B cell (primary cell): Measurements from ENCODE around the gene BBIP1. TPM values are rescaled to one million over a fixed set of nuclear protein-coding genes. Genes with fewer than 3 reads are reported as not detected.
A peak's percentile ranks its signal among the peaks of the same experiment; 100 is the strongest.

Source experiments
- ATAC-seq: fragments of 200-7000 bp; cut with Tn5 transposase; one replicate; pipeline ENCODE4 v1.10.0; 2021; ENCODE audit warnings: low read depth, mild to moderate bottlenecking, moderate number of reproducible peaks, moderate library complexity
- CTCF ChIA-PET: fragments of 350-600 bp; sonication (Branson Sonifier 250); formaldehyde crosslinking; loops from one replicate; lab custom pipeline; 2021; ENCODE audit warnings: antibody characterized with exemption, inconsistent platforms; lab: Charles Lee
- POLR2A ChIA-PET: fragments of 350-600 bp; sonication (Branson Sonifier 250); formaldehyde crosslinking; loops from one replicate; lab custom pipeline; 2021; ENCODE audit warnings: antibody characterized with exemption; lab: Charles Lee
- DNase-seq: peaks from one replicate; pipeline ENCODE4 v3.0.0; 2013
- H2AFZ ChIP-seq: 2 replicates; pipeline ENCODE4 v1.6.1; 2012; ENCODE audit warnings: mild to moderate bottlenecking, low read depth, low read length; ENCODE audit not compliant: insufficient read depth, poor library complexity, severe bottlenecking
- H3K27ac ChIP-seq, 2 donors: 1 replicate in 1 of 2; 2 replicates in 1 of 2; pipeline ENCODE4 v1.5.1; 2012 to 2013; ENCODE audit warnings: low read length in 2 of 2, mild to moderate bottlenecking in 2 of 2, moderate library complexity in 1 of 2
- H3K27me3 ChIP-seq, 4 experiments: fragments of 200-600 bp in 1 of 4; sonication (generic) in 1 of 4; replicated peaks in 1 of 4; 1 replicate in 2 of 4; 2 replicates in 2 of 4; pipeline versions ENCODE4 v1.6.1 to v1.7.0; 2013 to 2016; ENCODE audit warnings: low read length in 3 of 4, mild to moderate bottlenecking in 2 of 4, mixed read lengths in 1 of 4, moderate library complexity in 1 of 4; ENCODE audit not compliant: insufficient read depth in 4 of 4, control insufficient read depth in 3 of 4; ENCODE audit errors: control extremely low read depth in 1 of 4
- H3K36me3 ChIP-seq, 2 experiments: replicated peaks in 1 of 2; 1 replicate in 1 of 2; 2 replicates in 1 of 2; pipeline versions ENCODE4 v1.6.1 to v1.7.1; 2013; ENCODE audit warnings: low read length in 1 of 2; ENCODE audit not compliant: insufficient read depth in 2 of 2, control insufficient read depth in 1 of 2; ENCODE audit errors: control extremely low read depth in 1 of 2, extremely low read depth in 1 of 2
- H3K4me1 ChIP-seq, 2 donors: fragments of 200-600 bp in 1 of 2; sonication (generic) in 1 of 2; 1 replicate in 1 of 2; 2 replicates in 1 of 2; pipeline versions ENCODE4 v1.5.1 to v1.6.1; 2013 to 2017; ENCODE audit warnings: low read length in 2 of 2; ENCODE audit not compliant: control insufficient read depth in 2 of 2, insufficient read depth in 2 of 2
- H3K4me2 ChIP-seq: replicated peaks from 2 replicates; pipeline ENCODE3; 2012; ENCODE audit warnings: mild to moderate bottlenecking, low read depth, low read length; ENCODE audit not compliant: poor library complexity, severe bottlenecking
- H3K4me3 ChIP-seq, 5 experiments: fragments of 200-600 bp in 1 of 5; sonication (generic) in 1 of 5; 1 replicate in 3 of 5; 2 replicates in 2 of 5; pipeline versions ENCODE4 v1.5.1 to v1.7.0; 2011 to 2016; ENCODE audit warnings: low read length in 4 of 5, mild to moderate bottlenecking in 4 of 5, low read depth in 2 of 5, control low read depth in 1 of 5, moderate library complexity in 1 of 5; ENCODE audit not compliant: insufficient read depth in 1 of 5; ENCODE audit errors: control extremely low read depth in 1 of 5, extremely low read depth in 1 of 5
- H3K79me2 ChIP-seq: fragments of 200-600 bp; sonication (generic); one replicate; pipeline ENCODE4 v1.6.0; 2016; ENCODE audit warnings: low read length; ENCODE audit not compliant: control insufficient read depth, insufficient read depth
- H3K9ac ChIP-seq: fragments of 200-600 bp; sonication (generic); 2 replicates; pipeline ENCODE4 v1.6.1; 2017; ENCODE audit warnings: mild to moderate bottlenecking, low read length, moderate library complexity
- H3K9me3 ChIP-seq, 3 donors: one replicate each; pipeline versions ENCODE4 v1.6.1 to v1.7.1; 2013; ENCODE audit warnings: low read length in 2 of 3; ENCODE audit not compliant: control insufficient read depth in 2 of 3, insufficient read depth in 1 of 3; ENCODE audit errors: control extremely low read depth in 1 of 3
- H4K20me1 ChIP-seq: 2 replicates; pipeline ENCODE4 v1.6.0; 2012; ENCODE audit warnings: mild to moderate bottlenecking, low read length; ENCODE audit not compliant: insufficient read depth, control insufficient read depth, poor library complexity, severe bottlenecking
- H3K27ac Mint-ChIP-seq: one replicate; pipeline ENCODE4 v1.8.0; 2021; ENCODE audit warnings: mixed read lengths
- H3K27me3 Mint-ChIP-seq: one replicate; pipeline ENCODE4 v1.8.0; 2021; ENCODE audit warnings: mixed read lengths
- H3K4me1 Mint-ChIP-seq: one replicate; pipeline ENCODE4 v1.8.0; 2021; ENCODE audit warnings: mixed read lengths
- H3K4me3 Mint-ChIP-seq: one replicate; pipeline ENCODE4 v1.8.0; 2021; ENCODE audit warnings: mixed read lengths
- H3K9me3 Mint-ChIP-seq: one replicate; pipeline ENCODE4 v1.8.0; 2022; ENCODE audit warnings: mixed read lengths; ENCODE audit not compliant: insufficient read depth
- EZH2 ChIP-seq: IDR thresholded peaks from 2 replicates; pipeline ENCODE4 v1.6.1; 2012; ENCODE audit warnings: borderline replicate concordance, low read depth, mild to moderate bottlenecking, moderate library complexity, low read length; ENCODE audit not compliant: insufficient read depth, poor library complexity, severe bottlenecking
- WGBS: methylation state at CpG from one replicate; pipeline ENCODE4 v1.1.5; 2013; ENCODE audit warnings: missing lambda C conversion rate; ENCODE audit not compliant: insufficient coverage; 5-methylcytosine and 5-hydroxymethylcytosine counted together
- intact Hi-C: fragments of 100-400 bp; cut with micrococcal nuclease; formaldehyde crosslinking; loops from one replicate; pipeline ENCODE4 v1.10.0; 2022
- polyA plus RNA-seq: library from polyadenylated mRNA; depleted of rRNA; stranded (reverse); fragments of >200 nt; gene quantifications from 2 replicates; pipeline ENCODE4 v1.2.3, GENCODE V29; 2012
- total RNA-seq, 2 donors: library from RNA; stranded (reverse); fragments of 120-200 nt in 1 of 2; gene quantifications; 1 replicate in 1 of 2; 2 replicates in 1 of 2; pipeline versions ENCODE4 v1.2.3 to v1.2.4, GENCODE V29; 2013 to 2022
- TF ChIP-seq, protein P1 (sequence below): fragments of 200-600 bp; IDR thresholded peaks from one replicate; pipeline ENCODE4 v1.8.0; 2022; ENCODE audit warnings: antibody characterized with exemption, mild to moderate bottlenecking

Gene BBIP1
- total and polyA plus RNA-seq, 2 donors (not counting 1 experiment from before 2014, with no cell fraction given) = 10.6 to 46.1 TPM

DNA sequence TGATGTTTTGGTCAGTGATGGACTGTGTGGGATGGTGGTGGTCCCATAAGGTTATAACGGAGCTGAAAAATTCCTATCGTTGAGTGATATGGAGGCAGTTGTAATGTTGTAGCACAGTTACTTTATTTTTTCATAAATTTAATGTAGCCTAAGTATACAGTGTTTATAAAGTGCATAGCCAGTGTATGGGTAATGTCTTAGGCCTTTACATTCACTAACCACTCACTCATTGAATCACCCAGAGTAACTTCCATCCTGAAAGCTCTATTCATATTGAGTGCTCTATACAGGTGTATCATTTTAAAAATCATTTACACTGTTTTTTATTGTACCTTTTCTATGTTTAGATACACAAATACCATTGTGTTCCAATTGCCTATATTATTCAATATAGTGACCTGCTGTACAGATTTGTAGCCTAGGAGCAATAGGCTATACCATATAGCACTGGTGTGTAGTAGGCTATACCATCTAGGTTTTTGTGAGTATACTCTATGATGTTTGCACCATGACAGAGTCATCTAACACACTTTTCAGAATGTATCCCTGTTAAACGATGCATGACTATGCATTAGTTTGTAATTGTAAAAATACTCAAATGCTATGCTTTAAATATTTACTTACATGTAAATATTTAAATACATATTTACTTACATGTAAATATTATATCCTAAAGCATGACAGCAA, 26.2 kb downstream of the BBIP1 start:
- intact Hi-C loops = loop anchor here (1.0 kb wide), 4 partner anchors 19 to 282 kb away; no protein-coding TSS in a partner anchor
- DNase-seq (no peak), ATAC-seq (no peak)
- Histone ChIP-seq H2AFZ (no peak overlapping the region), H3K79me2 (peaks cover 24% of the 10 kb centered on the region), H3K4me2 (no peak overlapping the region), H3K27ac (peak overlapping the region in 1 of 2 donors; percentile 48), H3K9me3 (no peaks in the 10 kb centered on the region), H3K27me3 (no peaks in the 10 kb centered on the region), H4K20me1 (peaks cover 40% of the 10 kb centered on the region), H3K4me3 (no peak overlapping the region), H3K9ac (no peak overlapping the region), H3K4me1 (peaks cover 0 to 7% of the 10 kb centered on the region in 2 donors), H3K36me3 (peaks cover 11 to 73% of the 10 kb centered on the region in 2 experiments)
- Mint-ChIP-seq H3K27me3 (no peaks in the 10 kb centered on the region), H3K9me3 (no peaks in the 10 kb centered on the region), H3K4me1 (peaks cover 24% of the 10 kb centered on the region), H3K27ac (peak overlapping the region; percentile 32), H3K4me3 (no peak overlapping the region)
- WGBS = no CpG with 5 or more reads among the region's 3 CpGs
- ChIA-PET POLR2A (no interaction called here), CTCF (interaction anchor here (0.7 to 11.2 kb wide), 24 partner anchors 8 to 282 kb away, joined by 3 to 169 read pairs (median 6); partner anchors contain the start of gene BBIP1)
- TF ChIP-seq, protein P1, sequence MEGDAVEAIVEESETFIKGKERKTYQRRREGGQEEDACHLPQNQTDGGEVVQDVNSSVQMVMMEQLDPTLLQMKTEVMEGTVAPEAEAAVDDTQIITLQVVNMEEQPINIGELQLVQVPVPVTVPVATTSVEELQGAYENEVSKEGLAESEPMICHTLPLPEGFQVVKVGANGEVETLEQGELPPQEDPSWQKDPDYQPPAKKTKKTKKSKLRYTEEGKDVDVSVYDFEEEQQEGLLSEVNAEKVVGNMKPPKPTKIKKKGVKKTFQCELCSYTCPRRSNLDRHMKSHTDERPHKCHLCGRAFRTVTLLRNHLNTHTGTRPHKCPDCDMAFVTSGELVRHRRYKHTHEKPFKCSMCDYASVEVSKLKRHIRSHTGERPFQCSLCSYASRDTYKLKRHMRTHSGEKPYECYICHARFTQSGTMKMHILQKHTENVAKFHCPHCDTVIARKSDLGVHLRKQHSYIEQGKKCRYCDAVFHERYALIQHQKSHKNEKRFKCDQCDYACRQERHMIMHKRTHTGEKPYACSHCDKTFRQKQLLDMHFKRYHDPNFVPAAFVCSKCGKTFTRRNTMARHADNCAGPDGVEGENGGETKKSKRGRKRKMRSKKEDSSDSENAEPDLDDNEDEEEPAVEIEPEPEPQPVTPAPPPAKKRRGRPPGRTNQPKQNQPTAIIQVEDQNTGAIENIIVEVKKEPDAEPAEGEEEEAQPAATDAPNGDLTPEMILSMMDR = no peak
- no peak for TF ChIP-seq EZH2

GRCh38 chr10:110887560-110887959, 31.4 kb downstream of the BBIP1 start:
- Histone ChIP-seq H3K27ac (peak overlapping the region in 1 of 2 donors; percentile 12), H3K4me1 (peaks cover 0 to 7% of the 10 kb centered on the region in 2 donors), H4K20me1 (peaks cover 28% of the 10 kb centered on the region), H3K4me2 (no peak overlapping the region), H3K4me3 (no peak overlapping the region), H3K27me3 (no peaks in the 10 kb centered on the region), H2AFZ (no peak overlapping the region), H3K36me3 (peaks cover 14 to 78% of the 10 kb centered on the region in 2 experiments), H3K9ac (no peak overlapping the region), H3K79me2 (peaks cover 21% of the 10 kb centered on the region), H3K9me3 (no peaks in the 10 kb centered on the region)
- ATAC-seq (no peak), DNase-seq (no peak)
- peaks cover 18% of the 10 kb centered on the region for H3K4me1 Mint-ChIP-seq
- no peak overlapping the region for H3K27ac Mint-ChIP-seq
- ChIA-PET POLR2A (no interaction called here), CTCF (interaction anchor here (1.4 to 2.3 kb wide), 6 partner anchors 9 to 141 kb away, joined by 4 to 24 read pairs (median 7); no protein-coding TSS in a partner anchor)
- H3K27me3 Mint-ChIP-seq = no peaks in the 10 kb centered on the region
- no peaks in the 10 kb centered on the region for H3K9me3 Mint-ChIP-seq
- intact Hi-C loops = no loop called here
- TF ChIP-seq, protein P1 = no peak
- no peak for TF ChIP-seq EZH2
- H3K4me3 Mint-ChIP-seq = no peak overlapping the region
- no CpG with 5 or more reads among the region's 1 CpG for WGBS
